Keratinocyte (primary cell): ENCODE results near the gene PDE3A.

ENCODE experiments used
- CTCF ChIP-seq, 3 experiments: IDR thresholded peaks in 1 of 3; conservative IDR thresholded peaks in 1 of 3; optimal IDR thresholded peaks in 1 of 3; 2 replicates in 2 of 3; 3 replicates in 1 of 3; pipeline versions ENCODE3 to v1.5.1; 2011; ENCODE audit warnings: low read length in 3 of 3, mild to moderate bottlenecking in 3 of 3, moderate library complexity in 2 of 3, control low read depth in 1 of 3, inconsistent platforms in 1 of 3; ENCODE audit not compliant: insufficient read depth in 2 of 3; ENCODE audit errors: extremely low read depth in 1 of 3
- EZH2 ChIP-seq: IDR thresholded peaks from one replicate; pipeline ENCODE4 v1.6.1; 2012; ENCODE audit warnings: inconsistent platforms, mild to moderate bottlenecking, low read length, moderate library complexity

- TF ChIP-seq CTCF (optimal IDR thresholded peaks at IDR 0.05 in 1 of 3, IDR thresholded peaks at IDR 0.05 in 1 of 3, conservative IDR thresholded peaks at IDR 0.05 in 1 of 3; ENCODE audit: extremely low read depth in 1 of 3, insufficient read depth in 2 of 3, low read length in 3 of 3), result no peak
- TF ChIP-seq EZH2, result no peak
These were observed 104.8 kb downstream of the PDE3A start for GRCh38 chr12:20473133-20473532.
